ENCODE measurements around the gene ADGRD1.
"Not testable (repeated sequence)": the region's sequence is repeated elsewhere in the genome, so short reads cannot be mapped to it uniquely, and the experiment has no call there.

Gene ADGRD1

DNA sequence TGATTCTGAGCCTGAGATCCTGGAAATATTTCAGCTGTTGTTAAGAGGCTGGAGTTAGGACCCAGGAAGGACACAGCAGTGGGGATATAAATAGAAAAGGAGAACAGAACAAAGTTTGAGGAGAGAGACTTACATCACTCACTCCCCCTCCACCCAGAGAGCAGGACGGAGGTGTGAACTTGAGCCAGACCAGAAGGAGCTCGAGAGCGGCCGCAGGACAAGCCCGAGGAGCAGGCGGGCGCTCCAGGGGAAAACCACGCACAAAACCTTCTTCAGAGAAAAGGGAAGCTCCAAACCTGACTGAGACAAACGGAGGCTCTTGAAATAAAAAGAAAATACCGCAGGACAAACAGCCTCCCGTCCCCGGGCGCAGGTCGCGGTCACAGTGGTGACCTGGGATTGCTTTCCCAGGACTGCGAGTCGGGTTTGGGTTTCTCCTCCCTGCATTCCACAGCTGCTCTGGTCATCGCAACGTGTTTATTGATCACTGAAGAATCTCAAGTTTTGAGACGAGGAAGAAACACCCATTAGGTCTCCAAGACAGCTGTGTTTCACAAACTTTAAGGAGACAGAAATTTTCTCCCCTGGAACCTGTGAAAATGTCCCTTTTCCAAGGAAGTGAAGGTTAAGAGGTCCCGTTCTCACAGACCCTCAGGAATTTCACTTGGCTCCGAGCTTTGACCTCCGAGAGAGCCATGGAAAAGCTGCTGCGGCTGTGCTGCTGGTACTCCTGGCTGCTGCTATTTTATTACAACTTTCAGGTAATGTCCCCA, at the start of gene ADGRD1:
Gene ADGRD1, plus strand, starts transcription at position 137 of the 773 bp plus-strand sequence. Its CDS starts 559 bp downstream, at position 696.
- DNase-seq, result no peak

GRCh38 chr12:130904064-130904463, 49.6 kb upstream of the ADGRD1 start:
- DNase-seq, result no peak

GRCh38 chr12:130904936-130905455, 48.7 kb upstream of the ADGRD1 start:
- not testable (repeated sequence) for DNase-seq

- no peak for DNase-seq
These were observed 44.6 kb upstream of the ADGRD1 start for GRCh38 chr12:130909111-130909510.

- DNase-seq, result no peak
These were observed 42.5 kb upstream of the ADGRD1 start for GRCh38 chr12:130911193-130911592.

DNA sequence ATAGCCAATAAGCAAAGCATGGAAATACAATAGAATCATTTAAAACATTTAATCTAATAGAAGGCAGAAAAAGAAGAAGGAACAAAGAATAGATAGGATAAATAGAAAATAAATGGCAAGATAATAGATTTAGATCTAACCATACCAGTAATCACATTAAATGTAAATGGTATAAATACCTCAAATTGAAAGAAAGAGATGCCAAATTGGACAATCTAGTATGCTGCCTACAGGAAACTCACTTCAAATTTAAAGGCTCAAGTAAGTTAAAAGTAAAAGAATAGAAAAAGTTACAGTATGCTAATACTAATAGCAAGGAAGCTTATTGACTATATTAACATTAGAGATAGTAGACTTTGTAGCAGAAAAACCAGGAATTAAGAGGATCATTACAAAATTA, 41.8 kb upstream of the ADGRD1 start:
- no peak for DNase-seq

- DNase-seq, result peak; percentile 76 to 91
These were observed 37.3 kb upstream of the ADGRD1 start for GRCh38 chr12:130916241-130916911.

DNA sequence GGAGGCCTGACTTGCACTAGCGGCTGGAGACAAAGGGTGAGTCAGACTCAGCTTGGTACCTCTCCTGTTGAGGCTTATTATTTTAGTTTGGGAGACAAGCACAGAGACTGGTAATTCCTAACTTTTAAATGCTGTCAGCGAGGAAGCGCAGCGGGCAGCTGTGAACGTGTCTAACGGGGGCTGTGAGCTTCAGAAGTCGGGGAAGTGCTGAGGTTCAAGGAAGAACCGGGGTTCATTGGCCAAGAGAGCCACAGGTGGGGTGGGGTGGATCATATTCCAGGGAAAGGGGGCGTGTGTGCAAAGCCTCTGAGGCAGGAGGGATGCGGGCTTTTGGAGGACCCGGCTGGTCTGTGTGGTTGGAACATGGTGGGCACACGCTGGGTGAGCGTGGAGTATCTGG, 36.1 kb upstream of the ADGRD1 start:
- DNase-seq, result no peak

DNA sequence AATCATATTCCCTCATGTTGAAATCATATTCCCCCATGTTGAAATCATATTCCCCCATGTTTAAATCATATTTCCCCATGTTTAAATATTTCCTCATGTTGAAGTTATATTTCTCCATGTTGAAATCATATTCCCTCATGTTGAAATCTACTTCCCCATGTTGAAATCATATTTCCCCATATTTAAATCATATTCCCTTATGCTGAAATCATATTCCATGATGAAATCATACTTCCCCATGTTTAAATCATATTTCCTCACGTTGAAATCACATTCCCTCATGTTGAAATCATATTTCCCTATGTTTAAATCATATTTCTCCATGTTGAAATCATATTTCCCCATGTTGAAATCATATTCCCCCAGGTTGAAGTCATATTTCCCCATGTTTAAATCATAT, 34.6 kb upstream of the ADGRD1 start:
- no peak for DNase-seq

GRCh38 chr12:130920119-130920703, 33.5 kb upstream of the ADGRD1 start:
- DNase-seq, result no peak

DNA sequence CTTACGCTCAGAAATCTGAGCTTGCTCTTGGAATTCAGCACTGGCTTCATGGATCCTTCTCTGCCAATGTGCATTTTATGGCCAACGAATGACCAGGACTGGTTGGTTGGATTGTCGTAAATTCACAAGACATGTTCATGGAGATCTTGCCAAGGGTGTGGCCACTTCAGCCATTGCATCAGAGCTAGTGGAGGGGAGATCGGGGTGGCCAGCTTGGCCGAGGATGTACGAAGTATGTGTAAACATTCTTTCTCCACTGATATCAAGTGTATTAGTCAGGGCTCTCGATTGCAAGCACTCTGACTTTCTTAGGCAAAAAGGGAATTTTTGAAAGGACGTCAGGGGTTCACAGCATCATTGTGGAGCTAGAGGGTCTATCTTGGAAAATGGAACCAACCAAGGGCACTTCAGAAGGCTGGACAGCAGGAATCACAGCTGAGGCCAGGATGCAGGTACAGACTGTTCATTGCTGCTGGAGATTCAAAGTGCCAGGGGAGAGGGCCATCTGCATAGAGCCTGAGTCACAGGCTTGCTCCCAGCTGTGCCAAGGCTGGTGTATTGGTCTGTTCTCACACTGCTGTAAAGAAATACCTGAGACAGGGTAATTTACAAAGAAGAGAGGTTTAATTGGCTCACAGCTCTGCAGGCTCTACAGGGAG, 32.9 kb upstream of the ADGRD1 start:
- DNase-seq, result no peak

DNA sequence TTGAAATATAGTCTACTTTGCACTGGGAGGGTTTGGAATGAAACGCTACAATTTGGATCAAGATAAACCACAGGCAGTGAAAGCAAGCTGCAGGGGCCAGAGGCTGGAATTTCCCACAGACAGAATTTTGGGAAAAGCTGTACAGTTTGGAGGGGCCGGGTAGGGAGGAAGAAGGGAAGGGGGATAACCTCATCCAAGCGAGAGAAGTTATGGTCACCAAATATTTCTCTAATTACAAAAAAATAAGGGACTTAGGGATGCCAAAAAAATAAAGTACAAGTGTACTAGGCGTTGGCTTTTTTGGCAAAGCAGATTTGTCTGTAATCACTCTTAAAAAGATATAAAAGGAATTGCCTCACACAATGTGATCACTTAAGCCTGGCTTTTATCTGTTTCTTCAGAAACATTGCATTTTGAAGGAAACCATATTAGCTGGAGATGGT, 31.2 kb upstream of the ADGRD1 start:
- DNase-seq, result no peak

- no peak for DNase-seq
These were observed 28.6 kb upstream of the ADGRD1 start for GRCh38 chr12:130924966-130925665.

GRCh38 chr12:130925666-130926015, 28.1 kb upstream of the ADGRD1 start:
- DNase-seq, result no peak

DNA sequence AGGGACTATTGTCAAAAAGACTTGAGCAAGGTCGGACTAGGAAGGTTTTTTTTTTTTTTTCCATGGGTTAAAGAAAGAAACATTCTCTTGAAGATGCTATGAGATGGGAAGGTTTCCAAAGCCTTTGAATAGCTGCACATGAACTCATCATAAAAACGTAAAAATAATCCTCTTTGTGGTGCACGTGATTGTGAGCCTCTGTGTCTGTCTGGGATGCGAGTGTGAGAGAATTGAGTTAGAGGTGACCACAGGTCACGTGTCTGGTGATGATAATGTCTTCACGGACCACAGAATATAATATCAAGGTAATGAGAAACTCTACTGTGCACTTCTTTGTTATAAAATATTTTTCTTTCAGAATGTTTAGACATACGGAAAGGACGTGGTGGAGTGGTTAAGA, 24.3 kb upstream of the ADGRD1 start:
- no peak for DNase-seq

DNA sequence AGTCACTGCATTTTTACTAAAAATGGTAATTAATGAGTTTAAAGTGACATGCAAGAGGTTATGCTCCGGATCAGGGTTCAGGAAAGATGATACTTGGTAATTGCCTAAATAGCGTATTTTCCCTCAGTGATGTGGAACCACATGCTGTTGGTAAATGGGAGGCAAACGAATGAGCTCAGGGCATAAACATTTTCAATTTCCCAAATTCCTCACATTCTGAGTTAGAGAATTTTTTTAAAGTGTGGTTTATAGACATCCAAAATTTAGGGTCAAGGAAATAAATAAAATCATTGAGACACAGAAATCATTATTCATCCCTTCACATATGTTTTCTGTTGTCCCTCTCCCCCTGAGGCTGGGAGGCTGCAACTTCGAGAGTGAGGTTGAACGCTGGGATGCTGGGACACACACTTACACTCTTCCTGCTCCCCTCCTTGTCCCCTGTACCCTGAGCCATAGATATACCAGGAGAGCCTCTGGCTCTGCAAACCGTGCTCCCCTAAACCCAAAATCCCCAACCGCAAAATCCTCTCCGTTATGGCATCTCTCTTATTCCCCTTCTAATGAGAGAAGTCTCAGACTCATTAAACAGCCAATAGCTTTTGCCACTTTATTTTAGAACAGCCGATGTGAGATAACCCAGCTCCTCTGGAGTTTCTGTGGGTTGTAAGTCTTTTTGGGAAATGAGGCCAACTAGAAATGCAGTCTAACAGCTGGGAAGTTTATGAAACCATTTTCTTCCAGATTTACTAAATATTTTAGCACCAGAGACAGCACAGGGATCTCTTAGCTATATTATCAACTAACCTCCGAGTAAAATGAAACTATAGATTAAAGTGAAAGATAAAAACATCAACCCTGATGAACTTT, 21.4 kb upstream of the ADGRD1 start:
- DNase-seq, result no peak

DNA sequence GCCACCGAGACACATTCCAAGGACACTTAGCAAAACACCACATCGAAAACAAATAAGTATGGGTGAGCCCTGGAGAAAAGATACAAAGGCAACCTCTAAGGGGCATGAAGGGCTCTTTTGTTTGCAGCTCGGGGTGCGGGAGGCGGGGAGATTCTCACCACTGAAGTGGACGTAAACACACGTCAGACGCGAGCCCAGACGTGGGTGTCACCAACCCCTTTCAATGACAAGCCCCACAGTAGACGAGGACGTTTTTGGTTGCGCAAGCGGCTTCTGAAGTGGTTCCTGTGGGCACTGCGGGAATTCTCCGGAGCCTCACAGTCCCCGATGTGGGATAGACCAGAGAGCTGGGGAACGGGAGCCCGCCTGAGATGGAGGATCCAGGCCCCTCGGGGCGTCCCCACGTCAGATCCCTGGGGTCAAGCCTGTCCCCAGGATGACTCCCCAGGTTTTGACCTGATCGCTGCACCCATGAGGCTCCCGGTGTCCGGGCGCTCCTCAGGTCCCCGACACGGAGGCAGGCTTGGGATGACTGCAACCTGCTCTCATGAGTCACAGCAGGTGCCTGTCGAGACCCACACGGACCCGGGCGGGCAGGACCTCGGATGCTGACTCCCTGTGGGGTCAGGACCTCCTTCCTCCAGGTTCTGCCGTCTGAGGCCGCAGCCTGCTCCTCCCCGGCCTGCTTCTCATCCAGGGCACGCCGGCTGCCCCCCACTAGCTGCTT, 20.3 kb upstream of the ADGRD1 start:
- no peak for DNase-seq

- DNase-seq, result no peak
These were observed 19.0 kb upstream of the ADGRD1 start for GRCh38 chr12:130934753-130935152.

GRCh38 chr12:130936561-130936960, 17.1 kb upstream of the ADGRD1 start:
- DNase-seq, result no peak

DNA sequence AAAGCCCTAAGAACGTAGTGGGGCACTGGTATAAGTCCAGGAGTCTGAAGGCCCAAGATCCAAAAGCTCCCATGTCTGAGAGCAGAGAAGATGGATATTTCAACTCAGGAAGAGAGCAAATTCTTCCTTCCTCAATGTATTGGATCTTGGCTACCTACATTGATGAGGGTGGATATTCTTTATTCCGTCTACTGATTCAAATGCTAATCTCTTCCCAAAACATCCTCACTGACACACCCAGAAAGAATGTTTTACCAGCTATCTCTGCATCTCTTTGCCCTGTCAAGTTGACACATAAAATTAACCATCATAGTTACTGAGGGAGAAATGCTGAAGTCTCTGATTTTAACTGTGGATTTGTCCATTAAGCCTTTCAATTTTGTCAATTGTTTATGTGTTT, 16.6 kb upstream of the ADGRD1 start:
- DNase-seq, result no peak

- DNase-seq, result not testable (repeated sequence)
These were observed 16.2 kb upstream of the ADGRD1 start for GRCh38 chr12:130937546-130937945.
